ENCODE results near the gene MAP4K3.

- no peak for TF ChIP-seq TARDBP (IDR thresholded peaks at IDR 0.05; ENCODE audit: borderline replicate concordance)
- TF ChIP-seq CTCF (IDR thresholded peaks at IDR 0.05 in 2 of 3, conservative IDR thresholded peaks at IDR 0.05 in 1 of 3; ENCODE audit: control insufficient read depth in 2 of 3, extremely low read depth in 1 of 3, insufficient read depth in 1 of 3, low read depth in 3 of 3, low read length in 3 of 3), result no peak
- TF ChIP-seq ZBED1 (IDR thresholded peaks at IDR 0.05; ENCODE audit: borderline replicate concordance), result no peak
- TF ChIP-seq KAT2A (conservative IDR thresholded peaks at IDR 0.05; ENCODE audit: control insufficient read depth, low read depth, low read length), result no peak
- TF ChIP-seq YY1 (IDR thresholded peaks at IDR 0.05; ENCODE audit: low read depth, low read length), result no peak
- no peak for TF ChIP-seq HDAC2 (IDR thresholded peaks at IDR 0.05)
- TF ChIP-seq POLR2A (IDR thresholded peaks at IDR 0.05; ENCODE audit: low read depth, low read length), result no peak
- TF ChIP-seq JUNB (IDR thresholded peaks at IDR 0.05), result no peak
These were observed 208.5 kb downstream of the MAP4K3 start for GRCh38 chr2:39228413-39229209.
